ENCODE data around the gene CARD19.

DNA sequence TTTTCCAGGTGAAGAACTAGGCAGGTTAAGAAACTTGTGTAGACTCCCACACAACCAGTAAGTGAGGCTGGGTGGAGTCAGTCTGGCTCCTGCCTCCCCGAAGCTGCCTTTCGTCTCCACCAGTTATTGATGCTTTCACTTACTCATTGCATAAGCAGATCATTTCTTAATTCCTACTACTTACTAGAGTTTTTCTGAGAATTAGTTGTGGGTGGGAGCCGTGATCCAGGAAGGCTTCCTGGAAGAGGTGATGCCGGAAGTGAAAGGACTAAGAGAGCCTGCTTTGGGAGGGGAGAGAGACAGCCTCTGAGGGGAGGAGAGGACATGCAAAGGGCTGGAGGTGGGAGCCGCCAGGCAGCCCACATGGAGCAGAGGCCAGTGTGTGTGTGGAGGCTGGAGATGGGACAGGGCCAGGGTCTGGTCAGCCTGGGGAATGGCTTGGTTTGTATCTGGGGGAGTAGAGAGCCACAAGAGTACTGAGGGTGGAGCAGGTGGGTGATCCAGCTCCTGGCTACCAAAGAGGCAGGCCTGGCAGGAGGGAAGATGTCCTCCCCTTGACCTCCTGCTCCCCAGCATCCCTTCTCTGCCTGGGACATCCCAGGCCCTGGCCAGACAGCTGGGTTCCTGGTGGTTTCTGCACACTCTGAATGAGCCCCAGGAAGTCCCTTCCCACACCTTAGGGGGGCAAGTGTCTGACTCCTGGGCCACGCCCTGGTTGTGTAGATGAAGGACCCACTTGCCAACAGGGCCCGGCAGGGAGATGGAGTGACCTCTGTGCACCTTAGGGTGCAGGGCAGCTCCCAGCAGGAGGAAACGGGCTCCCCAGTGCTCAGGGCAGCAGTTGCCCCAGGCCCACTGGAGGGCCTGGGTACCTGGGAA, 12.2 kb upstream of the CARD19 start:
- TF ChIP-seq, protein P1, sequence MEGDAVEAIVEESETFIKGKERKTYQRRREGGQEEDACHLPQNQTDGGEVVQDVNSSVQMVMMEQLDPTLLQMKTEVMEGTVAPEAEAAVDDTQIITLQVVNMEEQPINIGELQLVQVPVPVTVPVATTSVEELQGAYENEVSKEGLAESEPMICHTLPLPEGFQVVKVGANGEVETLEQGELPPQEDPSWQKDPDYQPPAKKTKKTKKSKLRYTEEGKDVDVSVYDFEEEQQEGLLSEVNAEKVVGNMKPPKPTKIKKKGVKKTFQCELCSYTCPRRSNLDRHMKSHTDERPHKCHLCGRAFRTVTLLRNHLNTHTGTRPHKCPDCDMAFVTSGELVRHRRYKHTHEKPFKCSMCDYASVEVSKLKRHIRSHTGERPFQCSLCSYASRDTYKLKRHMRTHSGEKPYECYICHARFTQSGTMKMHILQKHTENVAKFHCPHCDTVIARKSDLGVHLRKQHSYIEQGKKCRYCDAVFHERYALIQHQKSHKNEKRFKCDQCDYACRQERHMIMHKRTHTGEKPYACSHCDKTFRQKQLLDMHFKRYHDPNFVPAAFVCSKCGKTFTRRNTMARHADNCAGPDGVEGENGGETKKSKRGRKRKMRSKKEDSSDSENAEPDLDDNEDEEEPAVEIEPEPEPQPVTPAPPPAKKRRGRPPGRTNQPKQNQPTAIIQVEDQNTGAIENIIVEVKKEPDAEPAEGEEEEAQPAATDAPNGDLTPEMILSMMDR (conservative IDR thresholded peaks at IDR 0.05; ENCODE audit: low read depth in 2 of 2) = no peak
- TF ChIP-seq NANOG (IDR thresholded peaks at IDR 0.05; ENCODE audit: borderline replicate concordance) = no peak
- no peak for TF ChIP-seq CREB1 (CRISPR knock-in tag; IDR thresholded peaks at IDR 0.05; ENCODE audit: low read depth)
